Gastroesophageal sphincter (tissue), 4 donors: ENCODE data around the gene MAT2A. TPM values are rescaled to one million over a fixed set of nuclear protein-coding genes. Genes with fewer than 3 reads are reported as not detected.

Experiments used
- ATAC-seq: fragments of 150-250 bp; one replicate; pipeline ENCODE4 v1.9.1; 2016; ENCODE audit warnings: mild to moderate bottlenecking, moderate library complexity
- H3K27ac ChIP-seq, 4 donors: fragments of 200-600 bp; sonication (generic) in 3 of 4; 1 replicate in 3 of 4; 2 replicates in 1 of 4; pipeline ENCODE4 v1.5.1; 2016 to 2019
- H3K27me3 ChIP-seq: fragments of 200-600 bp; sonication (generic); one replicate; pipeline ENCODE4 v1.5.1; 2019
- H3K36me3 ChIP-seq, 2 donors: fragments of 200-600 bp; sonication (generic); one replicate each; pipeline ENCODE4 v1.5.1; 2019; ENCODE audit warnings: control low read depth in 1 of 2
- H3K4me1 ChIP-seq, 3 donors: fragments of 200-600 bp; sonication (generic); 1 replicate in 2 of 3; 2 replicates in 1 of 3; pipeline ENCODE4 v1.5.1; 2016 to 2019; ENCODE audit warnings: control low read depth in 2 of 3
- H3K4me3 ChIP-seq, 2 donors: fragments of 200-600 bp; sonication (generic); one replicate each; pipeline ENCODE4 v1.5.1; 2019; ENCODE audit warnings: mild to moderate bottlenecking in 1 of 2, moderate library complexity in 1 of 2
- H3K9me3 ChIP-seq, 3 donors: fragments of 200-600 bp; sonication (generic); one replicate each; pipeline ENCODE4 v1.5.1; 2017 to 2019; ENCODE audit warnings: control low read depth in 2 of 3
- CTCF ChIP-seq, 4 experiments: fragments of 200-600 bp in 2 of 4; fragments of 450-650 bp in 2 of 4; sonication (generic) in 1 of 4; IDR thresholded peaks; one replicate each; pipeline ENCODE4 v1.5.1; 2017 to 2019; ENCODE audit warnings: antibody characterized with exemption in 4 of 4, mild to moderate bottlenecking in 2 of 4, moderate library complexity in 2 of 4
- EP300 ChIP-seq: sonication (generic); formaldehyde crosslinking; IDR thresholded peaks from one replicate; pipeline ENCODE4 v1.6.1; 2017; ENCODE audit warnings: antibody characterized with exemption, mild to moderate bottlenecking
- POLR2A ChIP-seq, 2 donors: fragments of 450-650 bp; IDR thresholded peaks; one replicate each; pipeline ENCODE4 v1.6.1; 2017; ENCODE audit warnings: antibody characterized with exemption in 2 of 2, mild to moderate bottlenecking in 2 of 2, moderate library complexity in 1 of 2
- POLR2AphosphoS5 ChIP-seq: sonication (generic); formaldehyde crosslinking; IDR thresholded peaks from one replicate; pipeline ENCODE4 v1.6.1; 2017; ENCODE audit warnings: antibody characterized with exemption
- WGBS, 2 donors: methylation state at CpG; one replicate each; pipeline ENCODE4 v1.1.5; 2018; ENCODE audit warnings: low coverage in 1 of 2; 5-methylcytosine and 5-hydroxymethylcytosine counted together
- total RNA-seq, 4 donors: library from RNA; depleted of rRNA; stranded (reverse); fragments of >200 nt; gene quantifications; one replicate each; pipeline ENCODE4 v1.1.0, GENCODE V29; 2016

Gene MAT2A
- total RNA-seq, 4 donors from 2014 or later: 68.5 to 295 (median 130) TPM

DNA sequence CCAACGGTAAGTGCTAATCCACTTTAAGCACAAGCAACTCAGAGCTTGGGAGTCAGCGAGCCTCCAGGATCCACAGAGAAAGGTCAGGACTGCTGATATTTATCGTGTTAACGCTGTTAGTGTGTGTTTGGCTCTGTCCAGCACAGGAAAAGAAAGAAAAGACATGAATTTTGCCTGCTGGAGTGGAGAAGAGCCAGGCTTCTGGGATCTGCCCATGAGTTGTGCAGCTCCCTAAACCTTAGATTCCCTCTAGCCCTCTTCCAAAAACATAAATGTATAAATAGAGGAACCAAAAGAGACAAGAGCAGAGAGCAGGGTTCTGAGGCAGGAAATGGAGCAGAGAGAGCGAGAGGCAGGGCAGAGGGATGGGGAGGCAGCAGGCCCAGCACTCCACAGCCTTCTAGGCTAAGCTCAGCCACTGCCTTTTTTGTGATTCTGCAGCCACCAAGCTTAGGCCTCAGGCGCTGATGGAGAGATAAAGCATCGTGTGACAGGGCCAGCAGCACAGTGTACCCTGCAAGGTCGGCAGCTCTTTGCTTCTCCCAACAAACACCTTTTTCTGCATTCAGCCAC is 14.5 kb upstream of the MAT2A start:
- Histone ChIP-seq H3K4me3 (no peak overlapping the region), H3K4me1 (peaks cover 2 to 24% (median 15%) of the 10 kb centered on the region in 3 donors), H3K9me3 (no peaks in the 10 kb centered on the region), H3K27ac (peak overlapping the region; percentile 55 to 78 (median 67)), H3K36me3 (no peaks in the 10 kb centered on the region), H3K27me3 (no peaks in the 10 kb centered on the region)
- TF ChIP-seq CTCF (IDR thresholded peaks at IDR 0.05) (no peak), EP300 (no peak), POLR2AphosphoS5 (no peak), POLR2A (IDR thresholded peaks at IDR 0.05) (no peak)
- 8 to 20% methylated on average over 4 to 7 of the region's 8 CpGs for WGBS, 2 donors
- peak; percentile 63 for ATAC-seq

DNA sequence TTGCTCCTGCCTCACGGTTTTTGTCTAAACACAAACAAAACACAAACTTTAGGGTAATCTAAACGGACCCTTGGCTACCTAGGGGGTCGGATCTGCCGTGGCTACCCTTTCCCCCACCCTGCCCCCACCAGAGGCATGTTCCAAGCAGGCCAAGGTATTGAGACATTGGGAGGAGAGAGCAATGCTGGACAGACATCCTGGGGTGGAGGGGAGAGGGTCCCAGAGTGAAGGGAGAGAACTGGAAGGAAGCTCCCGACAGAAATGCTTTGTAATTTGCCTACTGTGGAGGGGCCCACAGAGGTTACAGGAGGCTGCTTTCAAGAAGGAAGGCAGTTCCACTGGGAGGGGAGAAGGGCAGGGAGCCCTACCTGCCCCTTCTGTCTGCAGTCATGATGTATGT is 13.9 kb upstream of the MAT2A start:
- no peak overlapping the region for H3K4me3 ChIP-seq
- peaks cover 2 to 24% (median 15%) of the 10 kb centered on the region in 3 donors for H3K4me1 ChIP-seq
- H3K9me3 ChIP-seq: no peaks in the 10 kb centered on the region
- TF ChIP-seq CTCF (IDR thresholded peaks at IDR 0.05): no peak
- no peak for TF ChIP-seq POLR2A (IDR thresholded peaks at IDR 0.05)
- no peak for TF ChIP-seq EP300
- TF ChIP-seq POLR2AphosphoS5: no peak
- ATAC-seq: no peak
- H3K27me3 ChIP-seq: no peaks in the 10 kb centered on the region
- H3K27ac ChIP-seq: peak overlapping the region in 3 of 4 donors; percentile 55 to 78 (median 76)
- 32 to 51% methylated on average over 4 of the region's 5 CpGs for WGBS, 2 donors
- H3K36me3 ChIP-seq: no peaks in the 10 kb centered on the region

GRCh38 chr2:85525567-85525966 is 13.4 kb upstream of the MAT2A start:
- Histone ChIP-seq H3K4me3 (no peak overlapping the region), H3K27me3 (no peaks in the 10 kb centered on the region), H3K36me3 (no peaks in the 10 kb centered on the region), H3K9me3 (no peaks in the 10 kb centered on the region), H3K4me1 (peaks cover 2 to 24% (median 15%) of the 10 kb centered on the region in 3 donors), H3K27ac (peak overlapping the region in 3 of 4 donors; percentile 55 to 78 (median 76))
- 88% methylated on average over 4 of the region's 4 CpGs; no CpG with 5 or more reads in 1 of the 2 donors for WGBS, 2 donors
- TF ChIP-seq POLR2A (IDR thresholded peaks at IDR 0.05): no peak
- no peak for TF ChIP-seq EP300
- no peak for TF ChIP-seq POLR2AphosphoS5
- TF ChIP-seq CTCF (IDR thresholded peaks at IDR 0.05): no peak
- ATAC-seq: no peak

DNA sequence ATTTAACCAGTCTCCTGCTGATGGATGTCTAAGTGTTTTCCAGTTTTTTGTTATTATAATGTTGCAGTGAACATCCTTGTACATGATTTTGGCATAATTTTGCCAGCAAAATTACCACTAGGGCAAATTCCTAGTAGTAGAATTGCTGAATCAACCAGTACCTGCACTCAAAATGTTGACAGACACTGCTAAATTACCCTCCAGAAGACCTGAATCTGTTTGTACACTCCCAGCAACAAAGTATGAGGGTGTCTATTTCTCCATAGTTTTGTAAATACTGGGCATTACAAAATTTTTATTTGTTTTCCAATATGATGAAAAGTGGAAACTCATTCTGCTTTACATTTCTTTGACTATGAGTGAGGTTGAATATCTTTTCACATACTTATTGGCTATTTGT is 11.2 kb upstream of the MAT2A start:
- no peak for ATAC-seq
- no peak for TF ChIP-seq POLR2AphosphoS5
- TF ChIP-seq EP300: no peak
- TF ChIP-seq CTCF (IDR thresholded peaks at IDR 0.05): no peak
- no peak for TF ChIP-seq POLR2A (IDR thresholded peaks at IDR 0.05)
- no peak overlapping the region for H3K4me3 ChIP-seq

GRCh38 chr2:85528355-85528754 is 10.6 kb upstream of the MAT2A start:
- H3K27ac ChIP-seq: no peak overlapping the region
- WGBS, 2 donors: 90 to 100% methylated on average over 2 of the region's 2 CpGs
- peaks cover 2 to 21% (median 15%) of the 10 kb centered on the region in 3 donors for H3K4me1 ChIP-seq
- no peak for ATAC-seq
- no peaks in the 10 kb centered on the region for H3K27me3 ChIP-seq
- H3K36me3 ChIP-seq: no peaks in the 10 kb centered on the region
- TF ChIP-seq POLR2AphosphoS5 (no peak), EP300 (no peak), CTCF (IDR thresholded peaks at IDR 0.05) (no peak), POLR2A (IDR thresholded peaks at IDR 0.05) (no peak)
- H3K9me3 ChIP-seq: no peaks in the 10 kb centered on the region
- H3K4me3 ChIP-seq: no peak overlapping the region

More for the DNA sequence above, 11.2 kb upstream of the MAT2A start:
- no peak overlapping the region for H3K27ac ChIP-seq
- H3K36me3 ChIP-seq: no peaks in the 10 kb centered on the region
- H3K4me1 ChIP-seq: peaks cover 2 to 24% (median 15%) of the 10 kb centered on the region in 3 donors
- no peaks in the 10 kb centered on the region for H3K27me3 ChIP-seq
- no peaks in the 10 kb centered on the region for H3K9me3 ChIP-seq
